ENCODE results near the gene SPATA18. TPM values are rescaled to one million over a fixed set of nuclear protein-coding genes. Genes with fewer than 3 reads are reported as not detected.

The SPATA18 gene
- total and polyA plus RNA-seq, 2 of the 8 experiments (the other 6 are each of a cell fraction or from before 2014, with no cell fraction given) = 1.4 to 2.4 TPM

- TF ChIP-seq, protein P1, sequence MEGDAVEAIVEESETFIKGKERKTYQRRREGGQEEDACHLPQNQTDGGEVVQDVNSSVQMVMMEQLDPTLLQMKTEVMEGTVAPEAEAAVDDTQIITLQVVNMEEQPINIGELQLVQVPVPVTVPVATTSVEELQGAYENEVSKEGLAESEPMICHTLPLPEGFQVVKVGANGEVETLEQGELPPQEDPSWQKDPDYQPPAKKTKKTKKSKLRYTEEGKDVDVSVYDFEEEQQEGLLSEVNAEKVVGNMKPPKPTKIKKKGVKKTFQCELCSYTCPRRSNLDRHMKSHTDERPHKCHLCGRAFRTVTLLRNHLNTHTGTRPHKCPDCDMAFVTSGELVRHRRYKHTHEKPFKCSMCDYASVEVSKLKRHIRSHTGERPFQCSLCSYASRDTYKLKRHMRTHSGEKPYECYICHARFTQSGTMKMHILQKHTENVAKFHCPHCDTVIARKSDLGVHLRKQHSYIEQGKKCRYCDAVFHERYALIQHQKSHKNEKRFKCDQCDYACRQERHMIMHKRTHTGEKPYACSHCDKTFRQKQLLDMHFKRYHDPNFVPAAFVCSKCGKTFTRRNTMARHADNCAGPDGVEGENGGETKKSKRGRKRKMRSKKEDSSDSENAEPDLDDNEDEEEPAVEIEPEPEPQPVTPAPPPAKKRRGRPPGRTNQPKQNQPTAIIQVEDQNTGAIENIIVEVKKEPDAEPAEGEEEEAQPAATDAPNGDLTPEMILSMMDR (IDR thresholded peaks at IDR 0.05; ENCODE audit: control extremely low read depth in 1 of 3, insufficient read depth in 1 of 3, low read depth in 1 of 3, low read length in 3 of 3) = no peak
- no peak for TF ChIP-seq KDM4A (IDR thresholded peaks at IDR 0.05; ENCODE audit: low read depth, low read length, severe bottlenecking)
- no peak for TF ChIP-seq RAD21 (IDR thresholded peaks at IDR 0.05 in 1 of 2, conservative IDR thresholded peaks at IDR 0.05 in 1 of 2; ENCODE audit: low read depth in 2 of 2, low read length in 2 of 2)
Measured at GRCh38 chr4:52017814-52018213, 33.3 kb upstream of the SPATA18 start (continued).

All from H1 (cell line).